HG02981 (cell line): ENCODE results near the gene SOX2.

Experiments used
- ATAC-seq: cut with Tn5 transposase; IDR thresholded peaks from one replicate; pipeline ENCODE4 v1.9.1; 2021; ENCODE audit warnings: mild to moderate bottlenecking, moderate library complexity; ENCODE audit not compliant: unreplicated experiment

The SOX2 gene

DNA sequence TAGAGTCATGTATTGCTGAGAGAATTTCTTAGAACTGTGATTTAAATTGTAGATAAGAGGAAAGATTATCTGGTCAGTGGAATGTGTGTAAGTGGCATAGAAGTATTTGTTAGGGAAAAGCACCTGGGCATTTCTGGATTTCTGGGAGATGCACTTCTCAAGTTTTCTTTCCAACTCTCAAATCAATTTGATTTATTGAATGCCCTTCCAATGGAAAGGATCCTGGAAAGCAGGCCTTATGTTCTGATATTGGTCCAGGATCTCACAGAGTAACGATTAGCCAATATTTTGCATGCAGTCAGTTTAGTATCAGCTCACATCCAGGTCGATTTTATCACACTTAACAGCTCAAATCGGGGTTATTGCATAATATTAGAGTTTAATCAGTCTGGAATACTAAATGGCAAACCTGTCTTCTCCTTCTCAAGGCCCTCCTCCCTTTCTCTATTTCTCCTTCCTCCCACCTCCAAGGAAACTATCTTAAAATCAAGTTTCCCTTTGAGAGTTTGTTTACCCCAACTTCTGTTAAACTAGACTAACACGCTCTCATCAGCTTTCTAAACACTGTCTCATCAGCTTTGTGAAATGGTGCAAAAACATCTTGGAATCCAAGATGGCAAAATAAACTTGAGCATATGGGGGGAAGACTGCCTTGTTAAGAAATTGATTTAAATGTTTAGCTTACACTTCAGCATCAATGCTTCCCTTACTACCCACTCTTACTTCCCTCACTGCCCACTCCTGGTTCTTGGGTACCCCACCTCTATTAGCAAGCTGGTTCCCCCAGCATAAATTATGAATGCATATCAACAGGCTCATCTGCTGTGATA lies 9.5 kb downstream of the SOX2 start:
- no peak for ATAC-seq

DNA sequence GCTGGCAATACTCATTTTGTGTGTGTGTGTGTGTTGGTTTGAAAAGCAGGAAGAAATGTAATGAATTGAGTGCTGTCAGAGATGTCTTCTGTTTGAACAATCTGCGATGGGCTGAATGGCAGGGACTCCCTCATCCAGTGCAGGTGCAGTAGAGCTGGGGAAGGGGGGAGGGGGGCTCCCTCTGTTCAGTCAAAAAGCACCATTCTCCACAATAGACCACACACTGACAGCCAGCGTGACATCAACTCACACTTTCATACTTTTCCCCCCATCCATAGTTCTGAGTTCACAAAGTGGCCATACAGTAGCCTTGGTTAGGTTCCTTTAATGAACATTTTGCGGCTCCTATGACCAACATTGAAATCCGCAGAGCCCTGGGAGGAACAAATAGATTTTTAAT lies 10.4 kb downstream of the SOX2 start:
- ATAC-seq, result no peak

DNA sequence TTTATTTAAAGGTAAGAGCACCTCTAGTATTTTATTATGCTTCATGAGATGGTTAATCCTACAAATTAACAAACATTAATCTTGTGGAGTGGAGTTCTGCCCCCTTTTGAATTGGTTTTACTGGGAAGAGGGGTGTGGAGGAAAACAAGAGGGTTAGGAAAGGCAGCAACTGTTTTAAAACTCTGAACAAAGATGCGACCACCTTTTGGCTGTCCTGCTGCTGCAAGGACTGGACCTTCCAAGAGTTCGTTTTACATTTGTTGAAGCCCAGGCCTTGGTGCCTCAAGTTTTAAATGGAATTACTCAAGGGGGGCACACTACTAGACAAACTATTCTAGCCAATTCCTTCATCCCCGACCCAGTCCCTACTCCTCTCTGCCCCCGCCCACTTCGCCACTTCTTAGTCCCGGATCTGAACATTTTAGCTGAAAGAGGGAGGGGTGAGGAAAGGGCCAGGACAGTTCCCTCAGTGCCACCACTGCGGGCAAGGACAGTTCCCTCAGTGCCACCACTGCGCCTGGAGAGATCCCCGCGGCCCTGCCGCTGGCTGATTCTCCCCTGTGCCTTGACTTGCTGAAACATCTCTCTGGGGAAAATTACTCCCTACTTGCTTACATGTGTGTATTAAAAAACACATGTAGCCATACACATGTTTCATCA lies 11.2 kb downstream of the SOX2 start:
- no peak for ATAC-seq

DNA sequence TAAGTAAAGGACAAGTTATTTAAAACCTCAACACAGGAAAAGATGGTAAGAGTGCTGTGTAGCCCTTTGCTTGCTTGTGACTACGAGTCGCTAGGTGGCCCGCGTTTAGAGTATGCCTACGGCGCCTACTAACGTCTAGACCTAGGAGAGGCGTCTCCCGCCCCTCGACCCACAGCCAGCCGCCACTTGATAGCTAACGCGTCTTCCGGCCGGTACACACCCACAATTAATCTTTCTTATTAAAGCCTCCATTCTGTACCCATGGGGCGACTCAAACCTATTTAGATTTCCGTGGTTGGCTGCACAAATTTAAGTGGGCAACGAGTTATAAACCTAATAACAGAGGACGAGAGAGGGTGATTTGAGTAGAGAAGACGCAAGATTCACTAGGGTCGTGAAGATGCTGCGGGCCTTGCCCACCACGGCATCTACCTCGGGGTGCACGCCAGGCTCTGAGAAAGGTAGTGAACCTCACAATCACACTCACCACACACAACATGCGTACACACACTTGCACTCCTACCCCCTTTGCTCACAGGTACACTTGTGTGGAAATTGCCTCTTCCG lies 12.0 kb downstream of the SOX2 start:
- ATAC-seq, result no peak

DNA sequence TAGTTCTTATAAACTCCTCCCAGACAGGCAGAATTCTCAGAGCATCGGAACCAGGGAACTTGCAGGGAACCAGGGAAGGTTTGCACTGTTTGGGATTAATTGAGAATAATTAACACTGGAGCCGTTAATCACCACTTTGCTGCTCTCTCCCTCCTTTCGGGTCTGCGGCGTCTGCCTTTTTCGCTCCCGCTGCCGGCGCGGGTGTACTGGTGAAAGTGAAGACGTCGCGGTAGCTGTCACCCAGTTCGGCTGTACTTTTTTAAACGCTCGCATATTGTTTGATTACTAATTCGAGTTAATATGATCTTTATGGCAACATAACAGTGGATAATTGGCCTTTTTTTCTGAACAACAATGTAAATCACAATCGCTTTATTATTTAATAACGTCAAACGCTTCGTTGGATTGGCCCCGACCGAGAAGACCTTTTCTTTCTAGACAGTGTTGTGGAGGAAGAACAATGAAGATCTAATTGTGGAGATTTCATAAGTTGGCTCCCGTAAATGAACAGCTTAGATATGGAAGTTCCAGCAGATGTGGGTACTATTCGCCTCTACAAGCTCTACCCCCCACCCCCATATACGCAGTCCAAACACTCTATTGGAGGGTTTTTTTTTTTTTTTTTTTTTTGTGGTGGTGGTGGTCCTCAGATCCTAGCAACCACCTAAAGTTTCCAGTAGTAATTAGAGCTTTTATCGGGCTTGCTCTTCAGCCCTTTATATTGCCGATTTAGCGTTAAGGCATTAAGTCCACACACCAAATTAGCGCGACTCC lies 12.7 kb downstream of the SOX2 start:
- no peak for ATAC-seq

DNA sequence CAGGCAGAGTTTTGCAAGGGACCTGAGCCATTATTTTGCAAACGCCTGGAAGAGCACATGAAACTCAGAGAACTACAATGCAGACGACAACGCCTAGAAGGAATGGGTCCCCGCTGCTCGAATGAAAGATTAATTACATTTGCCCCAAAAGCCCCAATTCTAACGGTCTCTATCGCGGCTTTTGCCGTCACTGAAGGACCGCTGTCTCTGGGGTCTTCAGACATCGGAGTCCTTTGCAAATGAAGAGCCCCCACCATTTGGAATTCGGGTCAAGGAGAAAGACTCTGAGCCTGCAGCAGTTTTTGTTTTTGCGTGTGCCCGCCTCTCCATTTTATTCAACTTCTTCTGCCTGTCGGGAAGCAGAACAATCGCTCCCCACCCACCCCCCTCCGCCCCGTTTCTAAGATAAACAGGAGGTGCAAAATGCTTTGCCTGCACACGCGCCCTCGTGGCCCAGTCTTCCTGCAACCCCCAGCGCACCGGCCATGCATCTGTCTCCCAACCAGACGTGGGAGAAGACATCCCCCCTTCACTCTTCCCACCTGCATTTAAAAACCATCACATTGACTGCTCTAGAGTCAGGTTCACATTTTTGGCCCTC lies 13.5 kb downstream of the SOX2 start:
- ATAC-seq, result no peak

DNA sequence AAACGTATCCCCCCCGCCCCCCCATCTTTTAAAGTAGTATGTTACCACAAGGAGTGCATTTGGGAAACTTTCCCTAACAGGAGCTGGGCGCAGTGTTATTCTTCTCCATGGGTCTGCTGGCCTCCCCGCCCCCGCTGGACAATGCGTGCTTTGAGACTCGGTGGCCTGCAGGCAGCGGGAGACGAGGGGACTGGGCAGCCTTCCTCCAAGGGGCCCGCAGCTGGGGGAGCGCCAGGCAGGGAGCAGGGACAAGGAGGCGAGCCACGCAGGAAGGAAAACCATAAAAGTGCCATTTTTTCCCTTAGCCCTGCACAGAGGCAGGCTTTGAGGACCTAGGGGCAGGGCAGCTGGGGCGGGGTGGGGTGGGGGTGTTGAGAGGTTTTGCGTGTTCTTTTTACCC lies 14.1 kb downstream of the SOX2 start:
- ATAC-seq, result no peak

DNA sequence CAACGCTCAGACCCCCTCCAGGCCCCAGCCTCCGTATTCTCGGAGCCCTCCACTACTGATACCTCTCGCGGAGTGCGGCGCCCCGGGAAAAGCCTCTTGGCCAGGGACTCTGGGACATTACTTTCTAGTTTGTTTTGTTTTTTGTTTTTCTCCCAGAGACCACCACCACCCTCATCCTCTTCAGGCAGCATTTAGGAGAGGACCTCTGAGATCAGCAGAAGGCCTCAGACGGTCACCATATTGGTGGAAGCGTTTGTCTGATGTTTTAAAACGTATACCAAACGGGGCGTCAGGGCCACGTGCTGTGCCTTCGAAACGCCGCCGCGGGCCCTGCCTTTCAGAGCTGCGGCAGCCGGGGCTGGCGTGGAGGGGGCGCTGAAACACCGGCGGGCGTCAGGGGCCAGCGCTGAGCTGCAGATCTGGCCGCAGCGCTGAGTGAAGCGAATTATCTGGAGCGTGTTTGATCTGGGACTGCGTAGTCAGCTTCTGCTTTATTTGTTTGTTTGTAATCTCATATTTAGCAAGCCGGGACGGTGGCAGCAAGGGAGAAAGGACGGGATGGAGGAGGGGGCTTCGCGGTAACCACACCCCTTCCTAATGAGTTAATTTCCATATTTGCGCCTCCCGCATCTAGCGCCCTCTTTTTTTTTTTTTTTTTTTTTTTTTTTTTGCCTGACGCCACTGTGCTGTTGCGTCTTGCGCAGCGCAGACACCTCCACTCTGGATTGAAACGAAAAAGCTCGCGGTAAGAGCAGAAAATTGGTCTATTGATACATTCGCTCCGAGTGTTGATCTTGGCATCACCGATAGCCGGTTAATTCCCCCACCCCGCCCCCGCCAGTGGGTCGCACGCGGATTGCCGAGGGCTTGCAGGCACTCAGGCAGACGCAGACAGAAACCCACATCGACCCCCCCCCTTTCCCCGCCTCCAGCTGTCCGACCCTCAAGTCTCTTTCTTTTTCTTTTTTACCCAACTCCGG lies 14.9 kb downstream of the SOX2 start:
- no peak for ATAC-seq

DNA sequence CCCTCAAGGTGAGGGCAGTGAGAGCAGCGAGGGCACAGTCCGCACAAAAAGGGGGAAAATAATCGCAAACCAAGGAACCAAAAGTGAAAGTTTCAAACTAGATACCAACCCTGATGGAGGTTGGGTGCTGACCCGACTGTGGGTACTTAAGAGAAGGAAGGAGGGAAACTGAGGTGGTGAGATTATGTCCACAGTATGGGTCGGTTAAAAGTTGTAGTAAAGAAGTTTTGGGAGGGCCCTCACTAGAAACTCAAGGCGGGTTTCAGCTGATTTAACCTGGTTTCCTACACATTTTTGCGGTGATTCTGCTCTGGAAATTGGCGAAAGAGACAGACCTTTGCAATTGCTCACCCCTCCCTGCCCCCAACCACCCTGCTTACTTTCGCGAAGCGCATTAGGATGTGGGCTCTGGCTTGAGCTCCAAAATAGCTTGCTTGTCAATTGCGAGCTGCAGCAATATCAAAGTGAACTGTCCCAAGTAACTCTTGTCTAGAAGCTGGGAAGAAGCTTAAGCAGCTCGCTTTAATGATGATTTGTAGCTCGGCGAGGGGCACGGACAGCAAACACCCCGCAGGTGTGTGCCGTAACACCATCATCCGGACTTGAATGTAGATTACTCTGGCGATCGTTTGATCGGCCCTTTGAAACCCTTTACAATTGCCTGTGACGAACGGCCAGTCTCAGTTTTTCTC lies 15.8 kb downstream of the SOX2 start:
- ATAC-seq, result no peak

DNA sequence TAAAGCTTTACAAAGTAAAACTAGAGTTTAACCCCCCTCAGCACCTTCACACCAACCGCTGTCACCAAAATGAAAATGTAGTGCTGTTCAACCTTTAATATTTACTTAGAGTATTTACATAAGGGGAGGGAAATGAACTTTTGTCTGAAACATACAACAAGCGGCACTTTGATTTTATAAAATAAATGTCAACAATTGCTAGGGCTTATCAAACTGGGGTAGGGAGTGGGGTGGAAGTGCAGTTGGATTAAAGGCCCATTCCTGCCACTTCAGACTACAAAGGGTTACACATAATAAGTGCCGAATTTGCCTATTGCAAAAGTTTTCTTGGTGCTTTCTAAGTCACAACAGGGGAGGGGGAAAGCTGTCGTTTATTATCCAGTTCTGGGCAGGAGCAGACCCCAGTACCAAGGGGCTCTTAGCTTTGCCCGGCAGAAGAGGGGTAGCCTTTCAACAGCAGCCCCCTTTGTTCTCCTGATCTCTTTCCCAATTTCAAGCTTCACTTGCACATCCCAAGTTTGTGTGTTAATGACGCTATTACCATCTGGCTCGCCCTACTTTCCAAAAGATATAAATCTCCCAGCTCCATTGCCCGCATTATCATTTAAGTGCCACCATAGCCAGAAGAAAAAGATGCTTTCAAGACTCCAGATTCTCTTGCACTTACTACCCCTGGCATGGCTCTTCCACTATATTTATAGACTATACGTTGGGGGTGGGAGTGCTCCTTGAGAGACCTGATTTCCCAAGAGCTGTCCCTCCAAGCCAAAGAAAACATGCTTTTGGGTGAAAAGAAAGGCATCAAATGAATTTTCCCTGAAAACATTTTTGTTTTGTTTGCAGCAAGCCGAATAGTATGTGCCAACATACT lies 17.0 kb downstream of the SOX2 start:
- ATAC-seq, result no peak

DNA sequence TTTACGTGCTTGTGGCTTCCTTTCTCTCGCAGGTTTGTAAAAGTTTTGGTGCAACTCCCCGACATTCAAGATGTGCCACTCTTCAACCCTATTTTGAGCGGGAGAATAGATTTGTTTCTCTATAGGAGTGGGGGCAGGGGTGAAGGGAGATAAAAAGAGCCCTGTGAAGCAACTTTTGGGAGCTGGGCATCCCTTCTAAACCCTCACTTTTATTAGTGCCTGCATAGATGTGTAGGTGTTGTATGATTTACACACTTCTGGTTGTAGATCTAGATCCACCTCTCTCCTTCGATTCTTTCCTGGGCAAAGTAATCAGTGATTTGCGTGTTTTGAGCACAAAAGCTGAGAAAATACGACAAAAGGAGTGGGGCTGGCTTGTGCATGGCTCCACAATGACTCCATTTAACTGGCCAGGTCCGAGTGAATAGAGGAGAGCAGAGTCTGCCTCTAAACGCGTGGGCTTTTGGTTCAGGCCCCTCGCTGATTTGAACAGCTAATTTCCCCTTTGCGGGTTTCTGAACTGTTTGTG lies 17.7 kb downstream of the SOX2 start:
- ATAC-seq, result no peak

DNA sequence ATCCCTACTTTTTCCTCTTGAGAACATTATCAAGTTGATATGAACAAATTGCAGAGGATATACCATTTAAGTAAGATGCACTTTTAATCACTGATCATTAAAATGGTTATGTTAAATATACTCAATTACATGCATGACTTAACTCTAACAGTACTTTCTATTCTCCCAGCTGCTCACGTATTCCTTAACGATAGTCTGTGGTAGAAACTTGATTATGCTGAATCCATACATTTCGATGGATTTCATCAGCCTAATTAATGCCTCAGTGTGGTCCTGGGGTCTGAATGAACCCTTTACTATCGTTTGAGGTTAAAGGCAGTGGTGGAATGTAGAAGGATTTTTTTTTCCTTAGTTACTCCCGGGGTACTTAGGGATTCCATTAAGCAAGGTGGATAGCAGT lies 18.6 kb downstream of the SOX2 start:
- ATAC-seq, result no peak

DNA sequence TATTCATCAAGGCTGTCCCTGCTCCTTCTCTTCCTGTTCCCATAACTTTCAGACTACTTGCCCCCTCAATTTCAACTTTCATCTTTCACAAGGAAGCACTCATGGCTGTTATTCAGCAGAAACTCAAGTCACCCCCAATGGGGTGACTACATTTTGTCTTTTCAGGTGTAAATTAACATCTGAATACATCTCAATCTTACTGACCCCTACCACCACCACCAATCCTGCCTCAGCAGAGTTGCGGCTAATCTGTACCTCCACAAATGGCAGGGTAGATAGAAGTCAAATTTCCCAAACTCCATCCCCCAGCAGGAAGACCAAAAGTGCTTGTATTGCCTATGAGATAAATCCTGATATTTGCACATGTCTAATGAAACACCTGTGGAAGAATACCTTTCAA lies 19.2 kb downstream of the SOX2 start:
- ATAC-seq, result no peak

DNA sequence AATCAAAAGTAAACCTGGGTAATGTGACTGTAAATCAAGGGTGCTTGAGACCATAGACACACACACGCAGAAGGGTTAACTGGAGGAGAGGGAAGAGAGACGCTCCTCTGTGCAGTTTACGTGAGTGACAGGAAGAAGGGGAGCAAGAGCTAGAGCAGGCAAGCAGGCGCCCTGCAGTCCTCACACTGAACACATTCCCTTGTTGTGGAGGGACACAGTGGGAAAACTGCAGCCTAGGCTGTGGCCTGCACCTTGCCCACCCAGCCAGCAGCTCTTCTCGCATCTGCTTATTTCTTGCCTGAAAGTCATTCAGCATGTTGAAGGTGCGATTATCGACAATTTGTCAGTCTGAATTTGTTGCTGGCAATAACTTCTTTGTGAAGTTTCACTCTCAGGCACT lies 24.2 kb downstream of the SOX2 start:
- ATAC-seq, result no peak

DNA sequence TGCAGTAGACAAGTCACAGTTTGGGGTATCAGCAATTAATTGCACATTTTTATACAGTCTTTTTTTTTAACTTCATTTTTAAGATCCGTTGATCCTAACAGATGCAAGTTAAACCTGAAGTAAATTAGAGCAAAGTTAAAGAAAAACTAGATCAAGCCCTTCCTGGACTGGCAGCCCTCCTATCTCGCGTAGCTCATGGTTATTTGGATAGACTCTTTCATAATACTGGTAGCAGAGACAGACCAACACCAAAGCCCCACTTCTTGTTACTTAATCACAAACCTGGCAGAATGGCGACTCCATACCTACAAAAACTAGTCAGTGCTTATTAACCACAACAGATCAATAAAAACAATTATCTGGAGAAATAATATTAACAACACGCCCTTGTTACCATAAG lies 26.8 kb downstream of the SOX2 start:
- ATAC-seq, result no peak

DNA sequence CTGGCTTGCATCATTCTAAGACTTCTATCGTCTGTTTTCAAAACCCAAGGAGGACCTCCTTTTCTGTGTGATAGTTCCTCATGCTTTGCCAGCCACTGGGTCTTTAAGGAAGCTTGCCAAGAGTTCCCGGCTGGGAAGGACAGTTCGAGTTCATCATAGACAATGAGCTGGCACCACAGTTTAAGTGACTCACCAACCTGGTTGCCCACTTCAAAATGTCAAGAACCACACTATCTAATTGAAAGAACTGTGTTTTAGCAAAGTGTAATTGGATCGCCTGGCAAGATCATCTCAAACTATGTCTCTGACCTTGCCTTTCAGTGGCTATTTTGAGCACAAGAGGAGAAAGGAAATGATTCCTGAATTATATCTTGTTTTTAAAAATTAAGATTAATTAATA lies 27.9 kb downstream of the SOX2 start:
- ATAC-seq, result no peak

DNA sequence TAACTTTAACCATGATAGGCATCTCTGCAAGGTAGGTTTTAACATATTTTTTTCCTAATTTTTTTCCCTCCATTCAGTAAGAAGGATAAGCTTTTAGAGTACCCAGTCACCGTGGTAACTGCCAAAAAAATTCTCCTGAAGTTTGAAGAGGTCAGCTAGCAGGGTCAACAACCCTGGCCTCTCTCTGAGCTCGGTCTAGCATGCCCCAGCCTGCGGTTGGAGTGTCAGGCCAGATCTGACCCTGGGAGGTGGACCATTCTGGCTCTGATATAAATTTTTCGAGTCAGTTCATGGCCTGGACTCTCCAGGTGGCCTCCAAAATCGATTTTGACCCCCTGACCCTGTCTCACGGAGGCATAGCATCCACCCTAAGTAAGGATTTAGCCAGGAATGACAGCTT lies 29.7 kb downstream of the SOX2 start:
- no peak for ATAC-seq

DNA sequence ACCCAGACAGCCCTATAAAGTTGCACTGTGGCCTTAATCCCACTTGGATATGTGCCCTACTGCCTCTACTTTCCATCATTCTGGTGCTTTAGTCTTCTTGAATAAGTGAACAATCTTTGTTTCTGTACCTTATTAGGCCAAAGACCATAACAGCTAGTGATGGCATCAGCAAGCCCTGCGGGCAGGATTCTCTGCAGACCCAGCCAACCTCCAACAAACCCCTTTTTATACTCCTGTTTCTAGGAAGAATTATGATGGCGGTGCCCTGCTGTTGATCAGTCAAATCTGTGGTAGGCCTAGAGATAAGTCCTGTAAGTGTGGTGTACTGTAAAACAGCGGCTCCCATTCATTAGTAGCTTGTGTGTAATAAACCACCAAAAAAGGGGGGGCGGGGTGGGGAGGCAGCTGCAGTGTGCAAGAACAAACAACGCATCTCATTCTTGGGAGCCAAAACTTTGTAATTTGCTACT lies 40.5 kb downstream of the SOX2 start:
- ATAC-seq, result no peak
